Stimulated activated CD8-positive, alpha-beta memory T cell treated with anti-CD3 and anti-CD28 coated beads, Interleukin-4, amount 100 ng/mL, for 1 hour (primary cell): Measurements from ENCODE around the gene CIBAR2.
A peak's percentile ranks its signal among the peaks of the same experiment; 100 is the strongest.
"Not testable (repeated sequence)": the region's sequence is repeated elsewhere in the genome, so short reads cannot be mapped to it uniquely, and the experiment has no call there.

ENCODE experiments used
- DNase-seq, 2 donors: peaks; one replicate each; pipeline ENCODE4 v3.0.0-alpha.2; 2020; ENCODE audit warnings: low read depth in 2 of 2, low spot score in 1 of 2

Gene CIBAR2

GRCh38 chr16:85128079-85128837, 16.0 kb upstream of the CIBAR2 start:
- DNase-seq: no peak

- DNase-seq: no peak
Observed at GRCh38 chr16:85127379-85127723, 15.1 kb upstream of the CIBAR2 start.

- DNase-seq: no peak
Observed at GRCh38 chr16:85126705-85127378, 14.6 kb upstream of the CIBAR2 start.

- no peak for DNase-seq
Observed at GRCh38 chr16:85126394-85126704, 14.1 kb upstream of the CIBAR2 start.

- DNase-seq: no peak
Observed at GRCh38 chr16:85125570-85126393, 13.5 kb upstream of the CIBAR2 start.

GRCh38 chr16:85124636-85125346, 12.5 kb upstream of the CIBAR2 start:
- no peak for DNase-seq

- no peak for DNase-seq
Observed at GRCh38 chr16:85123891-85124635, 11.8 kb upstream of the CIBAR2 start.

- not testable (repeated sequence) for DNase-seq
Observed at GRCh38 chr16:85123441-85123840, 11.2 kb upstream of the CIBAR2 start.

GRCh38 chr16:85120006-85120340, 7.7 kb upstream of the CIBAR2 start:
- no peak for DNase-seq

- DNase-seq: no peak
Observed at GRCh38 chr16:85117418-85117817, 5.1 kb upstream of the CIBAR2 start.

- peak; percentile 55 to 56 for DNase-seq
Observed at GRCh38 chr16:85114909-85115567, 2.8 kb upstream of the CIBAR2 start.

- DNase-seq: no peak
Observed at GRCh38 chr16:85113913-85114312, 1.6 kb upstream of the CIBAR2 start.

GRCh38 chr16:85113168-85113733, 979 bp upstream of the CIBAR2 start:
- DNase-seq: no peak

GRCh38 chr16:85111184-85111583, 1.1 kb downstream of the CIBAR2 start:
- no peak for DNase-seq

- DNase-seq: no peak
Observed at GRCh38 chr16:85110105-85110504, 2.2 kb downstream of the CIBAR2 start.

- DNase-seq: no peak
Observed at GRCh38 chr16:85107532-85107931, 4.7 kb downstream of the CIBAR2 start.

GRCh38 chr16:85107083-85107482, 5.2 kb downstream of the CIBAR2 start:
- DNase-seq: no peak

- DNase-seq: no peak
Observed at GRCh38 chr16:85105475-85105874, 6.8 kb downstream of the CIBAR2 start.

GRCh38 chr16:85104821-85105391, 7.4 kb downstream of the CIBAR2 start:
- peak in 1 of 2 donors; percentile 8 for DNase-seq

- no peak for DNase-seq
Observed at GRCh38 chr16:85104147-85104546, 8.1 kb downstream of the CIBAR2 start.
